Loucy (cell line): ENCODE results near the gene LYVE1.

Experiments
- H2AFZ ChIP-seq: fragments of 200-600 bp; sonication (generic); 2 replicates; pipeline ENCODE4 v1.6.0; 2016; ENCODE audit warnings: antibody characterized with exemption, mild to moderate bottlenecking, low read length, moderate library complexity
- H3F3A ChIP-seq: fragments of 200-600 bp; 2 replicates; pipeline ENCODE4 v1.6.0; 2016; ENCODE audit warnings: antibody characterized with exemption, low read depth, mild to moderate bottlenecking
- H3K27me3 ChIP-seq: fragments of 200-600 bp; sonication (generic); 2 replicates; pipeline ENCODE4 v1.6.1; 2014; ENCODE audit warnings: low read length, mild to moderate bottlenecking; ENCODE audit not compliant: insufficient read depth, poor library complexity, severe bottlenecking
- H3K36me3 ChIP-seq: fragments of 200-600 bp; sonication (generic); 2 replicates; pipeline ENCODE4 v1.6.1; 2016; ENCODE audit warnings: low read length; ENCODE audit not compliant: insufficient read depth
- H3K4me1 ChIP-seq: fragments of 200-600 bp; sonication (generic); 2 replicates; pipeline ENCODE4 v1.5.1; 2014; ENCODE audit warnings: low read length, mild to moderate bottlenecking; ENCODE audit not compliant: insufficient read depth, poor library complexity, severe bottlenecking
- H3K4me2 ChIP-seq: fragments of 200-600 bp; sonication (generic); 2 replicates; pipeline ENCODE4 v1.6.0; 2014; ENCODE audit warnings: antibody characterized with exemption, low read length, low read depth, mild to moderate bottlenecking; ENCODE audit not compliant: poor library complexity, severe bottlenecking
- H3K4me3 ChIP-seq: fragments of 200-600 bp; sonication (generic); 2 replicates; pipeline ENCODE4 v1.5.1; 2014; ENCODE audit warnings: low read length, mild to moderate bottlenecking, mixed read lengths; ENCODE audit not compliant: poor library complexity, severe bottlenecking
- H3K79me2 ChIP-seq: fragments of 200-600 bp; sonication (generic); 2 replicates; pipeline ENCODE4 v1.6.1; 2014; ENCODE audit warnings: low read length; ENCODE audit not compliant: insufficient read depth
- H3K9ac ChIP-seq: fragments of 200-600 bp; sonication (generic); 2 replicates; pipeline ENCODE4 v1.6.0; 2014; ENCODE audit warnings: mild to moderate bottlenecking, low read depth, low read length, moderate library complexity; ENCODE audit not compliant: poor library complexity, severe bottlenecking
- H3K9me2 ChIP-seq: fragments of 200-600 bp; sonication (generic); replicated peaks from 2 replicates; pipeline ENCODE4 v1.6.1; 2016; ENCODE audit warnings: low read depth, low read length, mixed read lengths
- H3K9me3 ChIP-seq: fragments of 200-600 bp; sonication (generic); 2 replicates; pipeline ENCODE4 v1.6.1; 2014; ENCODE audit warnings: mild to moderate bottlenecking, antibody characterized with exemption, low read length, low read depth; ENCODE audit not compliant: insufficient read depth
- H4K20me1 ChIP-seq: fragments of 200-600 bp; sonication (generic); 2 replicates; pipeline ENCODE4 v1.6.0; 2014; ENCODE audit warnings: antibody characterized with exemption, low read length, mild to moderate bottlenecking; ENCODE audit not compliant: insufficient read depth, poor library complexity, severe bottlenecking
- EZH2phosphoT487 ChIP-seq: fragments of 200-600 bp; IDR thresholded peaks from 2 replicates; pipeline ENCODE4 v1.6.1; 2018; ENCODE audit warnings: antibody characterized with exemption, mild to moderate bottlenecking, moderate library complexity, borderline replicate concordance
- TF ChIP-seq, protein P1 (sequence below): fragments of 200-600 bp; sonication (generic); conservative IDR thresholded peaks from 2 replicates; pipeline ENCODE4 v1.5.1; 2014; ENCODE audit warnings: mild to moderate bottlenecking, antibody characterized with exemption, low read length

The LYVE1 gene

DNA sequence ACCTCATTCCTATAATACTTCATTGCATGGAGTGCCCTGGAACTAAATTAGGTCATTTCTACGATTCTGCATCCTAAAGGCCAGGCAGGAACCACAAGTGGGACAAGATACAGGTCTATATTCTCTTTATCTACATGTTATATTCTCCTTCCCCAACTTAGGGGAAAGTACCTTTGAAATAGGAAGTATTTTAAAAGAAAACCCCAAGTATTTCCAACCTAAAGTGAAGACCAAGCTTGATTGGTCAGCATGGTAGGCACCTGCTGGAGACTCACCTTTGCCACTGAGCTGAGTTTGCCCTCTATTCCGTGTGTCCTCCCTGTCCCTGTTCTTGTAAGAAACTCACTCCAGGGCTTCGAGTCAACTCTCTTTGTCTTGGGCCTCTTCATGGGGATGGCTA lies 11.2 kb upstream of the LYVE1 start:
- no peaks in the 10 kb centered on the region for H3K27me3 ChIP-seq
- H3K36me3 ChIP-seq = no peaks in the 10 kb centered on the region
- TF ChIP-seq, protein P1, sequence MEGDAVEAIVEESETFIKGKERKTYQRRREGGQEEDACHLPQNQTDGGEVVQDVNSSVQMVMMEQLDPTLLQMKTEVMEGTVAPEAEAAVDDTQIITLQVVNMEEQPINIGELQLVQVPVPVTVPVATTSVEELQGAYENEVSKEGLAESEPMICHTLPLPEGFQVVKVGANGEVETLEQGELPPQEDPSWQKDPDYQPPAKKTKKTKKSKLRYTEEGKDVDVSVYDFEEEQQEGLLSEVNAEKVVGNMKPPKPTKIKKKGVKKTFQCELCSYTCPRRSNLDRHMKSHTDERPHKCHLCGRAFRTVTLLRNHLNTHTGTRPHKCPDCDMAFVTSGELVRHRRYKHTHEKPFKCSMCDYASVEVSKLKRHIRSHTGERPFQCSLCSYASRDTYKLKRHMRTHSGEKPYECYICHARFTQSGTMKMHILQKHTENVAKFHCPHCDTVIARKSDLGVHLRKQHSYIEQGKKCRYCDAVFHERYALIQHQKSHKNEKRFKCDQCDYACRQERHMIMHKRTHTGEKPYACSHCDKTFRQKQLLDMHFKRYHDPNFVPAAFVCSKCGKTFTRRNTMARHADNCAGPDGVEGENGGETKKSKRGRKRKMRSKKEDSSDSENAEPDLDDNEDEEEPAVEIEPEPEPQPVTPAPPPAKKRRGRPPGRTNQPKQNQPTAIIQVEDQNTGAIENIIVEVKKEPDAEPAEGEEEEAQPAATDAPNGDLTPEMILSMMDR = no peak
- TF ChIP-seq EZH2phosphoT487 = no peak
- H3K9ac ChIP-seq = no peak overlapping the region
- H3K4me2 ChIP-seq = no peak overlapping the region
- no peaks in the 10 kb centered on the region for H3F3A ChIP-seq
- no peaks in the 10 kb centered on the region for H3K79me2 ChIP-seq
- H3K4me3 ChIP-seq = no peak overlapping the region
- H3K9me3 ChIP-seq = no peaks in the 10 kb centered on the region
- H2AFZ ChIP-seq = no peak overlapping the region
- H4K20me1 ChIP-seq = no peaks in the 10 kb centered on the region
- H3K4me1 ChIP-seq = peaks cover 48% of the 10 kb centered on the region
- no peaks in the 10 kb centered on the region for H3K9me2 ChIP-seq

DNA sequence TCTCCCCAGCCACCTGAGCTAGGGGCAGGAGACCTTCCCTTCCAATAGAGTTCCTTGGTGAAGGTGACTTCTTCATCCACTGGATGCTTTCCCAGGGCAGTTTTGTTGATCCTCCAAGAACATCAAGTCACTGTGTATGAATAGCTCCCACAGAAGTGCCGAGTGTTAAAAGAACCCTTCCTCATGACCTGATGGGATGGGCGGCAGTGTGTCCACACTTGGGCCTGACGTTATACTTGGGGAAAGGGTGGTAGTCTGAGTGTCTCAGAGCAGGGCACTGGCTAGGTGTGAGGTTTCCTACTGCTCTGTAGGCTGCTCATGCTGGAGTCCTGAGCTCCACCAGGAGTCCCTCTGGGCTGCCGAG lies 7.6 kb upstream of the LYVE1 start:
- Histone ChIP-seq H3K4me3 (no peak overlapping the region), H3K79me2 (no peaks in the 10 kb centered on the region), H3K4me2 (no peak overlapping the region), H4K20me1 (no peaks in the 10 kb centered on the region), H3K9me2 (no peaks in the 10 kb centered on the region), H3F3A (no peaks in the 10 kb centered on the region), H3K4me1 (peaks cover 22% of the 10 kb centered on the region), H3K9ac (no peak overlapping the region), H2AFZ (no peak overlapping the region), H3K27me3 (no peaks in the 10 kb centered on the region), H3K9me3 (no peaks in the 10 kb centered on the region), H3K36me3 (no peaks in the 10 kb centered on the region)
- no peak for TF ChIP-seq EZH2phosphoT487
- TF ChIP-seq, protein P1 = no peak

DNA sequence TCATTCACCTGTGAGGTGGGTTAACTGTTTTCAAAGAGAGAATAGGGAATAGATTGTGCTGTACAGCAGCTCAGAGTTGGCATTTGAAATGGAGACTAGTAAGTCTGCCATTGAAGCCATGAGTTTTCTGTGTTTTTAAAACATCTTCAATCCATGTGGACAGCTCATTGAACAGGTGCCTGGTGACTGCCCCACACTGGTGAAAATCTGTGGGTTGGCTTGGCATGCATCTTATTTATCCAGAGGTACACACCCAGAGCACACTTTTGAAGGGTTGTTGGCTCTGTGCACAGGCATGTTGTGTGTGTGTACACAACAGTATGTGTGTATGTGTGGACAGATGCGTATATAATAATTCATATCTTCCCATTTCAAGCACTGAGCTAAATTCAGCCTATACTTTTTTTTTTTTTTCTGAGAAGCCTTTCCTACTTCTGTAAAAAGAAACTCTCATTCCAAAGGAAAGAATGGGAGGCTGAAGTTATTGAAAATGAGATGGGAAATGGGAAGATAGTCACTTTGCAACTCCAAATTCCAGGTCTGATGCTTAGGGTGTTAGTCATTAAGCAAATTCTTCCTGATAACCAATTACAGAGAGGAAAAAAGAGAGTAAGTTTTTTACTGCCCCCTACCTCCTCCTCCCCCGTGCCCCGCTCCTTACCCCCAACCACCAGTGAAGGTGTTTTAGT lies 7.0 kb upstream of the LYVE1 start:
- Histone ChIP-seq H3K4me3 (no peak overlapping the region), H3K36me3 (no peaks in the 10 kb centered on the region), H3F3A (no peaks in the 10 kb centered on the region), H3K4me2 (no peak overlapping the region), H3K27me3 (no peaks in the 10 kb centered on the region), H3K9me3 (no peaks in the 10 kb centered on the region), H3K4me1 (peaks cover 20% of the 10 kb centered on the region), H3K79me2 (no peaks in the 10 kb centered on the region), H2AFZ (no peak overlapping the region), H3K9me2 (no peaks in the 10 kb centered on the region), H3K9ac (no peak overlapping the region), H4K20me1 (no peaks in the 10 kb centered on the region)
- no peak for TF ChIP-seq EZH2phosphoT487
- TF ChIP-seq, protein P1 = no peak
